Measurements from ENCODE around the gene ARF1.

DNA sequence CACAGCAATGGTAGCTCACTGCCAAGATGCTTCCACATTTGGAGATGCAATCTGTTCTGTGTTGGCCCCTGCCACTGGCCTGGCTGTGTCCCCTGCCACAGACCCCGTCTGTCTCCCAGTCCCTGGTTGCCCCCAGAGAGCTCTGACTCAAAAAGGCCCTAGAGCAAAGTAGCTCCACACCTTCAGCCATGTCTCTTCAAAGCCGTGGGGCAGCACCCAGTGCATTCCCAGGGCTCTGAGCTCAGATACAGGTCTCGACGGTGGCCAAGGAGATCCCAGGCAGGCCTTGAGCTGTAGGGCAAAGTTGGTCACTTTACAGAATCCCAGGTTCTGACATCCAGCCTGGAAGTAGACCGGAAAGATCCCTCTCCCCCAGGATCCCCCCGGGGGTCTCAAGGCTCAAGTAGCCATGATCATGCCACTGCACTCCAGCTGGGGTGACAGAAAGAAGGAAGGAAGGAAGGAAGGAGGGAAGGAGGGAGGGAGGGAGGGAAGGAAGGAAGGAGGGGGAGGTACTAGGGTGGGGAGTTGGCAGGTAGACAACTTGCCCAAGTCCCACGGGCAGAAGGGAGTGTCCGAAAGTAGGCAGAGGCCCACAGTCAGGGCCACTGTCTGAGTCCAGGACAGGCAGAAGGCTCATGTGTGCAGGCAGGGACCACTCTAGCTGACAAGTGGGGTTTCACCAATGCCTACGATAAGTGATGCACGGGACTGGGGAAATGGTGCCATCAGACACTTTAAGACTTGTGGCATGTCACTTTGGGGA lies 4.8 kb upstream of the ARF1 start:
- TF ChIP-seq, protein P1, sequence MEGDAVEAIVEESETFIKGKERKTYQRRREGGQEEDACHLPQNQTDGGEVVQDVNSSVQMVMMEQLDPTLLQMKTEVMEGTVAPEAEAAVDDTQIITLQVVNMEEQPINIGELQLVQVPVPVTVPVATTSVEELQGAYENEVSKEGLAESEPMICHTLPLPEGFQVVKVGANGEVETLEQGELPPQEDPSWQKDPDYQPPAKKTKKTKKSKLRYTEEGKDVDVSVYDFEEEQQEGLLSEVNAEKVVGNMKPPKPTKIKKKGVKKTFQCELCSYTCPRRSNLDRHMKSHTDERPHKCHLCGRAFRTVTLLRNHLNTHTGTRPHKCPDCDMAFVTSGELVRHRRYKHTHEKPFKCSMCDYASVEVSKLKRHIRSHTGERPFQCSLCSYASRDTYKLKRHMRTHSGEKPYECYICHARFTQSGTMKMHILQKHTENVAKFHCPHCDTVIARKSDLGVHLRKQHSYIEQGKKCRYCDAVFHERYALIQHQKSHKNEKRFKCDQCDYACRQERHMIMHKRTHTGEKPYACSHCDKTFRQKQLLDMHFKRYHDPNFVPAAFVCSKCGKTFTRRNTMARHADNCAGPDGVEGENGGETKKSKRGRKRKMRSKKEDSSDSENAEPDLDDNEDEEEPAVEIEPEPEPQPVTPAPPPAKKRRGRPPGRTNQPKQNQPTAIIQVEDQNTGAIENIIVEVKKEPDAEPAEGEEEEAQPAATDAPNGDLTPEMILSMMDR (IDR thresholded peaks at IDR 0.05) = no peak
- no peak for TF ChIP-seq POLR2A (IDR thresholded peaks at IDR 0.05)
- no peak for TF ChIP-seq POLR2AphosphoS5 (IDR thresholded peaks at IDR 0.05)
- TF ChIP-seq EP300 (IDR thresholded peaks at IDR 0.05) = no peak
